GM23338 (cell line): Measurements from ENCODE around the gene EEPD1. TPM values are rescaled to one million over a fixed set of nuclear protein-coding genes. Genes with fewer than 3 reads are reported as not detected.

Experiments used
- ATAC-seq: fragments of 200-7000 bp; cut with Tn5 transposase; 3 replicates; pipeline ENCODE4 v1.9.1; 2020
- DNase-seq: peaks from one replicate; pipeline ENCODE4 v3.0.0-alpha.2; 2015; ENCODE audit warnings: low spot score
- H2AFZ ChIP-seq: fragments of 200-600 bp; sonication (generic); 2 replicates; pipeline ENCODE4 v1.8.0; 2016; ENCODE audit warnings: antibody characterized with exemption, mild to moderate bottlenecking, moderate library complexity
- H3F3A ChIP-seq: fragments of 200-600 bp; sonication (generic); replicated peaks from 2 replicates; pipeline ENCODE4 v1.8.0; 2017; ENCODE audit warnings: antibody characterized with exemption, mixed run types, low read depth
- H3K27ac ChIP-seq: fragments of 200-600 bp; sonication (generic); 2 replicates; pipeline ENCODE4 v1.6.1; 2016; ENCODE audit warnings: low read depth
- H3K27me3 ChIP-seq: fragments of 200-600 bp; sonication (generic); 2 replicates; pipeline ENCODE4 v1.8.0; 2016; ENCODE audit warnings: mild to moderate bottlenecking, mixed run types, moderate library complexity; ENCODE audit not compliant: insufficient read depth
- H3K36me3 ChIP-seq: fragments of 200-600 bp; sonication (generic); 2 replicates; pipeline ENCODE4 v1.8.0; 2016; ENCODE audit warnings: mild to moderate bottlenecking; ENCODE audit not compliant: insufficient read depth
- H3K4me1 ChIP-seq: fragments of 200-600 bp; sonication (generic); 2 replicates; pipeline ENCODE4 v1.8.0; 2016; ENCODE audit warnings: mild to moderate bottlenecking, moderate library complexity; ENCODE audit not compliant: insufficient read depth
- H3K4me2 ChIP-seq: fragments of 200-600 bp; sonication (generic); 2 replicates; pipeline ENCODE4 v1.7.1; 2017; ENCODE audit warnings: mixed run types
- H3K4me3 ChIP-seq: fragments of 200-600 bp; sonication (generic); 2 replicates; pipeline ENCODE4 v1.6.1; 2016; ENCODE audit warnings: mixed run types
- H3K79me2 ChIP-seq: fragments of 200-600 bp; sonication (generic); replicated peaks from 2 replicates; pipeline ENCODE4 v1.8.0; 2017; ENCODE audit warnings: mild to moderate bottlenecking; ENCODE audit not compliant: insufficient read depth
- H3K9me2 ChIP-seq: fragments of 200-600 bp; sonication (generic); 2 replicates; pipeline ENCODE4 v1.8.0; 2017; ENCODE audit not compliant: insufficient read depth
- H4K20me1 ChIP-seq: fragments of 200-600 bp; sonication (generic); replicated peaks from 2 replicates; pipeline ENCODE4 v1.8.0; 2017; ENCODE audit warnings: mild to moderate bottlenecking; ENCODE audit not compliant: insufficient read depth
- H3K27ac Mint-ChIP-seq: 2 replicates; pipeline ENCODE4 v1.8.0; 2020; ENCODE audit warnings: inconsistent platforms, mild to moderate bottlenecking, moderate library complexity, mixed read lengths
- H3K27me3 Mint-ChIP-seq: 3 replicates; pipeline ENCODE4 v1.8.0; 2022; ENCODE audit warnings: low read depth, mild to moderate bottlenecking, moderate library complexity, mixed read lengths, inconsistent platforms; ENCODE audit not compliant: insufficient read depth, poor library complexity
- H3K36me3 Mint-ChIP-seq: 3 replicates; pipeline ENCODE4 v1.8.0; 2021; ENCODE audit warnings: low read depth, mild to moderate bottlenecking, inconsistent platforms, moderate library complexity, mixed read lengths
- H3K4me1 Mint-ChIP-seq: 3 replicates; pipeline ENCODE4 v1.8.0; 2020; ENCODE audit warnings: mild to moderate bottlenecking, inconsistent platforms, mixed read lengths
- H3K4me3 Mint-ChIP-seq: 3 replicates; pipeline ENCODE4 v1.8.0; 2021; ENCODE audit warnings: moderate library complexity, mild to moderate bottlenecking, inconsistent platforms, mixed read lengths
- H3K9me3 Mint-ChIP-seq: 3 replicates; pipeline ENCODE4 v1.8.0; 2020; ENCODE audit warnings: moderate library complexity, mild to moderate bottlenecking, inconsistent platforms, mixed read lengths
- JUNB ChIP-seq: IDR thresholded peaks from one replicate; pipeline ENCODE4 v1.6.1; 2016; ENCODE audit warnings: antibody characterized with exemption; ENCODE audit not compliant: unreplicated experiment
- NANOG ChIP-seq: IDR thresholded peaks from 2 replicates; pipeline ENCODE4 v1.6.1; 2016; ENCODE audit warnings: antibody characterized with exemption, borderline replicate concordance
- POLR2AphosphoS5 ChIP-seq: IDR thresholded peaks from 2 replicates; pipeline ENCODE4 v1.6.1; 2016; ENCODE audit warnings: antibody characterized with exemption, low read depth
- ZNF331 ChIP-seq: fragments of 250-450 bp; sonication (Bioruptor Pico); IDR thresholded peaks from 2 replicates; pipeline ENCODE4 v1.5.0; 2020; ENCODE audit warnings: low read depth, mild to moderate bottlenecking, moderate library complexity
- long read RNA-seq: library from polyadenylated mRNA; unstranded; transcript quantifications from one replicate; pipeline ENCODE4 v2.0.0, GENCODE V29; 2020; ENCODE audit not compliant: unreplicated experiment
- polyA plus RNA-seq: library from polyadenylated mRNA; unstranded; fragments of >200 nt; fragmentation: Nextera tagmentation; extraction: Ambion mirVana; gene quantifications from 2 replicates; pipeline ENCODE4 v1.2.1, GENCODE V29; 2016
- total RNA-seq: library from RNA; depleted of rRNA; stranded (reverse); fragments of >200 nt; shearing (Covaris generic); gene quantifications from 2 replicates; pipeline ENCODE4 v1.2.3, GENCODE V29; 2014; rRNA removed
- TF ChIP-seq, protein P1 (sequence below): IDR thresholded peaks from one replicate; pipeline ENCODE4 v1.6.1; 2018; ENCODE audit warnings: antibody characterized with exemption; ENCODE audit not compliant: unreplicated experiment
- TF ChIP-seq, protein P2 (sequence below): IDR thresholded peaks from 2 replicates; pipeline ENCODE4 v1.6.1; 2016; ENCODE audit warnings: antibody characterized with exemption

The EEPD1 gene
- total RNA-seq: 12.4 and 17.1 TPM in 2 replicates
- polyA plus RNA-seq: 4.1 and 6.0 TPM in 2 replicates
- long read RNA-seq, full-length matches to known transcripts: 6 of 6 reads
- long read RNA-seq, partial matches to known transcripts: 0 of 6 reads
- long read RNA-seq, other reads (novel, unspliced or antisense): 0 of 6 reads

DNA sequence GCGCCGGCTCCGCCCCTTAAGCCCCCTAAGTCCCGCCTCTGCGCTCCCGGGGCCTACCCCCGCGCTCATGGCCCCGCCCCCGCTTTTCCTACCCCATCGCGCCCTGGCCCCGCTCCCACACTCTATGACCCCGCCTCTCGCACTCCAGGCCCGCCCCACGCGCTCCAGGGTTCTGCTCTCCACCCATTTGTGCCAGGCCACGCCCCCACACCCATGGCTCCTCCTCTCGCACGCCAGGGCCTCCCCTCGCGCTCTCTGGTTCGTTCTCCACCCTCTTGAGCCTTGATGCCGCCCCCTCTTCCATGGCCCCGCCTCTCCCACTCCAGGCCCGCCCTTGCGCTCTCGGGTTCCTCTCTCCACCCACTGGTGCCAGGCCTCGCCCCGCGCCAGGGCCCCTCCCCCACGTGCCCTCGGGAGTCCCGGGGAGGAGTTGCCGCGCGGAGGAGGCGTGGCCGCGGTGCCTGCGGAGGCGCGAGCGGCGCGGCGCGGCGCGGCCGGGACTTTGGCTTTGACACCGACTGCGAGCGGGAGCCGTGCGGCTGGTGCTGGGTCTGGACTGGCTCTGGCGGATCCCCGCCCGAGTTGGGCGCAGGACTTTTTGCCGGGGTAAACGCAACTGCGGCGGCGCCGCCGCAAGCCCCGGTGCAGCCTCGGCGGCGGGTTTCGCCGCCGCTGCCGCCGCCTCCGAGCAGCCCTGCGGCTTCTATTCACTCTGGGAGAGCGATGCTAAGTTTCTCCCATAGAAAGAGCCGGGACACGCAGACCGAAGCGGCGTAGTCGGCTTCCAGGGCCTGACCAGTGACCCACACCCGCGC, at the start of gene EEPD1:
TSS of gene EEPD1 (plus strand) at position 499 of the 815 bp plus-strand sequence. CDS start 1,071 bp downstream, outside the sequence.
- H2AFZ ChIP-seq: peak within 1 kb of the TSS; percentile 95
- H3K36me3 Mint-ChIP-seq: peaks cover 8% of the 10 kb centered on the region
- peak within 1 kb of the TSS; percentile 85 for H3K27ac Mint-ChIP-seq
- peak within 1 kb of the TSS; percentile 82 for H3K4me3 Mint-ChIP-seq
- peak within 1 kb of the TSS; percentile 58; the same call in 1 of the 2 replicates for H3K27ac ChIP-seq
- DNase-seq: peak; percentile 98
- peak within 1 kb of the TSS; percentile 93 for H3K4me3 ChIP-seq
- H3K27me3 Mint-ChIP-seq: peaks cover 14% of the 10 kb centered on the region
- ATAC-seq: peak; percentile 90
- peak within 1 kb of the TSS; percentile 93 for H3K4me2 ChIP-seq
- no peaks in the 10 kb centered on the region for H3F3A ChIP-seq
- TF ChIP-seq, protein P1, sequence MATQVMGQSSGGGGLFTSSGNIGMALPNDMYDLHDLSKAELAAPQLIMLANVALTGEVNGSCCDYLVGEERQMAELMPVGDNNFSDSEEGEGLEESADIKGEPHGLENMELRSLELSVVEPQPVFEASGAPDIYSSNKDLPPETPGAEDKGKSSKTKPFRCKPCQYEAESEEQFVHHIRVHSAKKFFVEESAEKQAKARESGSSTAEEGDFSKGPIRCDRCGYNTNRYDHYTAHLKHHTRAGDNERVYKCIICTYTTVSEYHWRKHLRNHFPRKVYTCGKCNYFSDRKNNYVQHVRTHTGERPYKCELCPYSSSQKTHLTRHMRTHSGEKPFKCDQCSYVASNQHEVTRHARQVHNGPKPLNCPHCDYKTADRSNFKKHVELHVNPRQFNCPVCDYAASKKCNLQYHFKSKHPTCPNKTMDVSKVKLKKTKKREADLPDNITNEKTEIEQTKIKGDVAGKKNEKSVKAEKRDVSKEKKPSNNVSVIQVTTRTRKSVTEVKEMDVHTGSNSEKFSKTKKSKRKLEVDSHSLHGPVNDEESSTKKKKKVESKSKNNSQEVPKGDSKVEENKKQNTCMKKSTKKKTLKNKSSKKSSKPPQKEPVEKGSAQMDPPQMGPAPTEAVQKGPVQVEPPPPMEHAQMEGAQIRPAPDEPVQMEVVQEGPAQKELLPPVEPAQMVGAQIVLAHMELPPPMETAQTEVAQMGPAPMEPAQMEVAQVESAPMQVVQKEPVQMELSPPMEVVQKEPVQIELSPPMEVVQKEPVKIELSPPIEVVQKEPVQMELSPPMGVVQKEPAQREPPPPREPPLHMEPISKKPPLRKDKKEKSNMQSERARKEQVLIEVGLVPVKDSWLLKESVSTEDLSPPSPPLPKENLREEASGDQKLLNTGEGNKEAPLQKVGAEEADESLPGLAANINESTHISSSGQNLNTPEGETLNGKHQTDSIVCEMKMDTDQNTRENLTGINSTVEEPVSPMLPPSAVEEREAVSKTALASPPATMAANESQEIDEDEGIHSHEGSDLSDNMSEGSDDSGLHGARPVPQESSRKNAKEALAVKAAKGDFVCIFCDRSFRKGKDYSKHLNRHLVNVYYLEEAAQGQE: no peak
- TF ChIP-seq POLR2AphosphoS5: peak; percentile 49
- no peak for TF ChIP-seq JUNB
- no peaks in the 10 kb centered on the region for H3K36me3 ChIP-seq
- H3K4me1 Mint-ChIP-seq: peaks cover 36% of the 10 kb centered on the region
- 0 out of 2 replicates have a peak, but pooled peaks cover 4% of the 10 kb centered on the region for H3K9me2 ChIP-seq
- H3K4me1 ChIP-seq: peaks cover 21% of the 10 kb centered on the region
- peaks cover 6% of the 10 kb centered on the region; the same call in 1 of the 2 replicates for H3K27me3 ChIP-seq
- peaks cover 8% of the 10 kb centered on the region; the same call in 1 of the 3 replicates for H3K9me3 Mint-ChIP-seq
- H3K79me2 ChIP-seq: peaks cover 6% of the 10 kb centered on the region; the same call in 1 of the 2 replicates
- H4K20me1 ChIP-seq: no peaks in the 10 kb centered on the region; the same call in 1 of the 2 replicates

DNA sequence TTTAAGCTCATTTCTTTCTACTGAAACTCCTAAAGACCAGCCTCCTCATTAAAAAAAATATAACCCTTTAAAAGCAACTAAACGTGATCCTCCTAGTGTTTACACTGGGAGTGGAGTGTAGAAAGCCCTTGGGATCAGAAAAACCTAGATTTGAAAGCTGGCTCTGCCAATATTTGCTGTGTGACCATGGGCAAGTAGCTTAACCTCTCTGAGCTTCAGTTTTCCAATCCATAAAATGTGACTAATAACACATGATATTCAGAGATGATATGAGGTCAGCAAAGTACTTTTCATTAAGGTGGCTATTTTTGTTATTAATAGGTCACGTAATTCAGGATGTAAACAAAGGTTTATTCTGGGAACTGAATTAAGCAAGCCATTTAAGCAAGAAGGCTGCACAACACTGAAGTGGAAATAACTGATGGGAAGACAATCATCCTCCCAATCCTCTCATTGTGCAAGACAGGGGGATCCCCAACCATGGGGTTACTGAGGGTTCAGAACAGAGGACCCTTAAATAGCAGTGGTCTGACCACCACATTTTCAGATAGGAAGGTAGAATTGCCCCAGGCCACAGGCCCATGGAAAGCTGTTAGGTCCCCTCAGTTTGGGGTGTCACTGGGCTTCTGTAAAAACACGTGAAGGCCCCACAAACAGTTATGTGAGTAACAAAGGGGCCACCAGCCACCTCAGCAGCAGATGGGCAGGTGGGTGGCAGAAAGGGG, 49.1 kb upstream of the EEPD1 start:
- no peaks in the 10 kb centered on the region for H3K9me3 Mint-ChIP-seq
- ATAC-seq: no peak
- no peak for TF ChIP-seq NANOG
- TF ChIP-seq POLR2AphosphoS5: no peak
- TF ChIP-seq, protein P1: no peak
- TF ChIP-seq, protein P2, sequence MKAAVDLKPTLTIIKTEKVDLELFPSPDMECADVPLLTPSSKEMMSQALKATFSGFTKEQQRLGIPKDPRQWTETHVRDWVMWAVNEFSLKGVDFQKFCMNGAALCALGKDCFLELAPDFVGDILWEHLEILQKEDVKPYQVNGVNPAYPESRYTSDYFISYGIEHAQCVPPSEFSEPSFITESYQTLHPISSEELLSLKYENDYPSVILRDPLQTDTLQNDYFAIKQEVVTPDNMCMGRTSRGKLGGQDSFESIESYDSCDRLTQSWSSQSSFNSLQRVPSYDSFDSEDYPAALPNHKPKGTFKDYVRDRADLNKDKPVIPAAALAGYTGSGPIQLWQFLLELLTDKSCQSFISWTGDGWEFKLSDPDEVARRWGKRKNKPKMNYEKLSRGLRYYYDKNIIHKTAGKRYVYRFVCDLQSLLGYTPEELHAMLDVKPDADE: no peak
- TF ChIP-seq ZNF331: no peak

More for the DNA sequence above, 49.1 kb upstream of the EEPD1 start:
- Histone ChIP-seq H3K9me2 (no peaks in the 10 kb centered on the region), H3K4me1 (no peaks in the 10 kb centered on the region), H3K4me2 (no peak overlapping the region), H3F3A (no peaks in the 10 kb centered on the region), H4K20me1 (no peaks in the 10 kb centered on the region), H3K4me3 (no peak overlapping the region), H3K27ac (no peak overlapping the region), H2AFZ (no peak overlapping the region), H3K79me2 (no peaks in the 10 kb centered on the region), H3K36me3 (no peaks in the 10 kb centered on the region), H3K27me3 (no peaks in the 10 kb centered on the region)
- H3K4me3 Mint-ChIP-seq: no peak overlapping the region
- peaks cover under 1% of the 10 kb centered on the region; the same call in 1 of the 3 replicates for H3K4me1 Mint-ChIP-seq
- H3K27me3 Mint-ChIP-seq: peaks cover 14% of the 10 kb centered on the region
- H3K36me3 Mint-ChIP-seq: no peaks in the 10 kb centered on the region
- H3K27ac Mint-ChIP-seq: no peak overlapping the region
- no peak for DNase-seq
